22Rv1 (cell line): Measurements from ENCODE around the gene DRC1.

Experiments used
- CTCF ChIP-seq: fragments of 450-650 bp; IDR thresholded peaks from 2 replicates; pipeline ENCODE4 v1.5.1; 2017; ENCODE audit warnings: mild to moderate bottlenecking
- ZFX ChIP-seq: fragments of 450-650 bp; IDR thresholded peaks from 2 replicates; pipeline ENCODE4 v1.6.1; 2017; ENCODE audit warnings: antibody characterized with exemption, borderline replicate concordance

- TF ChIP-seq CTCF (no peak), ZFX (no peak)
Observed at GRCh38 chr2:26410764-26411243, 9.1 kb downstream of the DRC1 start.
